B cell (primary cell): ENCODE measurements around the gene KTI12. TPM values are rescaled to one million over a fixed set of nuclear protein-coding genes. Genes with fewer than 3 reads are reported as not detected.
A peak's percentile ranks its signal among the peaks of the same experiment; 100 is the strongest.

Experiments used
- ATAC-seq: fragments of 200-7000 bp; cut with Tn5 transposase; one replicate; pipeline ENCODE4 v1.10.0; 2021; ENCODE audit warnings: low read depth, mild to moderate bottlenecking, moderate number of reproducible peaks, moderate library complexity
- CTCF ChIA-PET: fragments of 350-600 bp; sonication (Branson Sonifier 250); formaldehyde crosslinking; loops from one replicate; lab custom pipeline; 2021; ENCODE audit warnings: antibody characterized with exemption, inconsistent platforms; lab: Charles Lee
- POLR2A ChIA-PET: fragments of 350-600 bp; sonication (Branson Sonifier 250); formaldehyde crosslinking; loops from one replicate; lab custom pipeline; 2021; ENCODE audit warnings: antibody characterized with exemption; lab: Charles Lee
- DNase-seq: peaks from one replicate; pipeline ENCODE4 v3.0.0; 2013
- H2AFZ ChIP-seq: 2 replicates; pipeline ENCODE4 v1.6.1; 2012; ENCODE audit warnings: mild to moderate bottlenecking, low read depth, low read length; ENCODE audit not compliant: insufficient read depth, poor library complexity, severe bottlenecking
- H3K27ac ChIP-seq, 2 donors: 1 replicate in 1 of 2; 2 replicates in 1 of 2; pipeline ENCODE4 v1.5.1; 2012 to 2013; ENCODE audit warnings: low read length in 2 of 2, mild to moderate bottlenecking in 2 of 2, moderate library complexity in 1 of 2
- H3K27me3 ChIP-seq, 4 experiments: fragments of 200-600 bp in 1 of 4; sonication (generic) in 1 of 4; replicated peaks in 1 of 4; 1 replicate in 2 of 4; 2 replicates in 2 of 4; pipeline versions ENCODE4 v1.6.1 to v1.7.0; 2013 to 2016; ENCODE audit warnings: low read length in 3 of 4, mild to moderate bottlenecking in 2 of 4, mixed read lengths in 1 of 4, moderate library complexity in 1 of 4; ENCODE audit not compliant: insufficient read depth in 4 of 4, control insufficient read depth in 3 of 4; ENCODE audit errors: control extremely low read depth in 1 of 4
- H3K36me3 ChIP-seq, 2 experiments: replicated peaks in 1 of 2; 1 replicate in 1 of 2; 2 replicates in 1 of 2; pipeline versions ENCODE4 v1.6.1 to v1.7.1; 2013; ENCODE audit warnings: low read length in 1 of 2; ENCODE audit not compliant: insufficient read depth in 2 of 2, control insufficient read depth in 1 of 2; ENCODE audit errors: control extremely low read depth in 1 of 2, extremely low read depth in 1 of 2
- H3K4me1 ChIP-seq, 2 donors: fragments of 200-600 bp in 1 of 2; sonication (generic) in 1 of 2; 1 replicate in 1 of 2; 2 replicates in 1 of 2; pipeline versions ENCODE4 v1.5.1 to v1.6.1; 2013 to 2017; ENCODE audit warnings: low read length in 2 of 2; ENCODE audit not compliant: control insufficient read depth in 2 of 2, insufficient read depth in 2 of 2
- H3K4me2 ChIP-seq: replicated peaks from 2 replicates; pipeline ENCODE3; 2012; ENCODE audit warnings: mild to moderate bottlenecking, low read depth, low read length; ENCODE audit not compliant: poor library complexity, severe bottlenecking
- H3K4me3 ChIP-seq, 5 experiments: fragments of 200-600 bp in 1 of 5; sonication (generic) in 1 of 5; 1 replicate in 3 of 5; 2 replicates in 2 of 5; pipeline versions ENCODE4 v1.5.1 to v1.7.0; 2011 to 2016; ENCODE audit warnings: low read length in 4 of 5, mild to moderate bottlenecking in 4 of 5, low read depth in 2 of 5, control low read depth in 1 of 5, moderate library complexity in 1 of 5; ENCODE audit not compliant: insufficient read depth in 1 of 5; ENCODE audit errors: control extremely low read depth in 1 of 5, extremely low read depth in 1 of 5
- H3K79me2 ChIP-seq: fragments of 200-600 bp; sonication (generic); one replicate; pipeline ENCODE4 v1.6.0; 2016; ENCODE audit warnings: low read length; ENCODE audit not compliant: control insufficient read depth, insufficient read depth
- H3K9ac ChIP-seq: fragments of 200-600 bp; sonication (generic); 2 replicates; pipeline ENCODE4 v1.6.1; 2017; ENCODE audit warnings: mild to moderate bottlenecking, low read length, moderate library complexity
- H3K9me3 ChIP-seq, 3 donors: one replicate each; pipeline versions ENCODE4 v1.6.1 to v1.7.1; 2013; ENCODE audit warnings: low read length in 2 of 3; ENCODE audit not compliant: control insufficient read depth in 2 of 3, insufficient read depth in 1 of 3; ENCODE audit errors: control extremely low read depth in 1 of 3
- H4K20me1 ChIP-seq: 2 replicates; pipeline ENCODE4 v1.6.0; 2012; ENCODE audit warnings: mild to moderate bottlenecking, low read length; ENCODE audit not compliant: insufficient read depth, control insufficient read depth, poor library complexity, severe bottlenecking
- H3K27ac Mint-ChIP-seq: one replicate; pipeline ENCODE4 v1.8.0; 2021; ENCODE audit warnings: mixed read lengths
- H3K27me3 Mint-ChIP-seq: one replicate; pipeline ENCODE4 v1.8.0; 2021; ENCODE audit warnings: mixed read lengths
- H3K4me1 Mint-ChIP-seq: one replicate; pipeline ENCODE4 v1.8.0; 2021; ENCODE audit warnings: mixed read lengths
- H3K4me3 Mint-ChIP-seq: one replicate; pipeline ENCODE4 v1.8.0; 2021; ENCODE audit warnings: mixed read lengths
- H3K9me3 Mint-ChIP-seq: one replicate; pipeline ENCODE4 v1.8.0; 2022; ENCODE audit warnings: mixed read lengths; ENCODE audit not compliant: insufficient read depth
- EZH2 ChIP-seq: IDR thresholded peaks from 2 replicates; pipeline ENCODE4 v1.6.1; 2012; ENCODE audit warnings: borderline replicate concordance, low read depth, mild to moderate bottlenecking, moderate library complexity, low read length; ENCODE audit not compliant: insufficient read depth, poor library complexity, severe bottlenecking
- WGBS: methylation state at CpG from one replicate; pipeline ENCODE4 v1.1.5; 2013; ENCODE audit warnings: missing lambda C conversion rate; ENCODE audit not compliant: insufficient coverage; 5-methylcytosine and 5-hydroxymethylcytosine counted together
- intact Hi-C: fragments of 100-400 bp; cut with micrococcal nuclease; formaldehyde crosslinking; loops from one replicate; pipeline ENCODE4 v1.10.0; 2022
- polyA plus RNA-seq: library from polyadenylated mRNA; depleted of rRNA; stranded (reverse); fragments of >200 nt; gene quantifications from 2 replicates; pipeline ENCODE4 v1.2.3, GENCODE V29; 2012
- total RNA-seq, 2 donors: library from RNA; stranded (reverse); fragments of 120-200 nt in 1 of 2; gene quantifications; 1 replicate in 1 of 2; 2 replicates in 1 of 2; pipeline versions ENCODE4 v1.2.3 to v1.2.4, GENCODE V29; 2013 to 2022
- TF ChIP-seq, protein P1 (sequence below): fragments of 200-600 bp; IDR thresholded peaks from one replicate; pipeline ENCODE4 v1.8.0; 2022; ENCODE audit warnings: antibody characterized with exemption, mild to moderate bottlenecking

The KTI12 gene
- total and polyA plus RNA-seq, 2 donors (not counting 1 experiment from before 2014, with no cell fraction given): 14.7 to 22.5 TPM

GRCh38 chr1:52055866-52056162 lies 22.2 kb upstream of the KTI12 start:
- no peak for ATAC-seq
- Mint-ChIP-seq H3K27me3 (no peaks in the 10 kb centered on the region), H3K4me3 (peak overlapping the region; percentile 98), H3K9me3 (no peaks in the 10 kb centered on the region), H3K27ac (peak overlapping the region; percentile 97), H3K4me1 (peaks cover 55% of the 10 kb centered on the region)
- Histone ChIP-seq H3K4me1 (peaks cover 25 to 31% of the 10 kb centered on the region in 2 donors), H3K4me3 (peak overlapping the region; percentile 73 to 99 (median 95)), H3K27me3 (no peaks in the 10 kb centered on the region), H3K36me3 (peaks cover 0 to 23% of the 10 kb centered on the region in 2 experiments), H3K27ac (peak overlapping the region; percentile 85 to 92), H3K4me2 (peak overlapping the region; percentile 96), H4K20me1 (peaks cover 21% of the 10 kb centered on the region), H2AFZ (peak overlapping the region; percentile 88), H3K9me3 (no peaks in the 10 kb centered on the region), H3K79me2 (peaks cover 65% of the 10 kb centered on the region), H3K9ac (peak overlapping the region; percentile 96)
- no peak for DNase-seq
- CTCF ChIA-PET: interaction anchor here (0.7 kb wide), 1 partner anchor 643 kb away, joined by 3 read pairs; no protein-coding TSS in a partner anchor
- WGBS: 0% methylated on average over 12 of the region's 12 CpGs
- intact Hi-C loops: loop anchor here (1.0 to 10.0 kb wide), 12 partner anchors 23 to 1183 kb away; partner anchors contain the start of genes CC2D1B, CPT2, ECHDC2 and KTI12
- POLR2A ChIA-PET: interaction anchor here (0.6 to 1.4 kb wide), 4 partner anchors 23 to 498 kb away, joined by 3 to 9 read pairs (median 4); partner anchors contain the start of genes KTI12 and ORC1
- TF ChIP-seq, protein P1, sequence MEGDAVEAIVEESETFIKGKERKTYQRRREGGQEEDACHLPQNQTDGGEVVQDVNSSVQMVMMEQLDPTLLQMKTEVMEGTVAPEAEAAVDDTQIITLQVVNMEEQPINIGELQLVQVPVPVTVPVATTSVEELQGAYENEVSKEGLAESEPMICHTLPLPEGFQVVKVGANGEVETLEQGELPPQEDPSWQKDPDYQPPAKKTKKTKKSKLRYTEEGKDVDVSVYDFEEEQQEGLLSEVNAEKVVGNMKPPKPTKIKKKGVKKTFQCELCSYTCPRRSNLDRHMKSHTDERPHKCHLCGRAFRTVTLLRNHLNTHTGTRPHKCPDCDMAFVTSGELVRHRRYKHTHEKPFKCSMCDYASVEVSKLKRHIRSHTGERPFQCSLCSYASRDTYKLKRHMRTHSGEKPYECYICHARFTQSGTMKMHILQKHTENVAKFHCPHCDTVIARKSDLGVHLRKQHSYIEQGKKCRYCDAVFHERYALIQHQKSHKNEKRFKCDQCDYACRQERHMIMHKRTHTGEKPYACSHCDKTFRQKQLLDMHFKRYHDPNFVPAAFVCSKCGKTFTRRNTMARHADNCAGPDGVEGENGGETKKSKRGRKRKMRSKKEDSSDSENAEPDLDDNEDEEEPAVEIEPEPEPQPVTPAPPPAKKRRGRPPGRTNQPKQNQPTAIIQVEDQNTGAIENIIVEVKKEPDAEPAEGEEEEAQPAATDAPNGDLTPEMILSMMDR: no peak
- no peak for TF ChIP-seq EZH2
